Heart right ventricle (tissue), 16 donors: Measurements from ENCODE around the gene HPCAL1. TPM values are rescaled to one million over a fixed set of nuclear protein-coding genes. Genes with fewer than 3 reads are reported as not detected.
A peak's percentile ranks its signal among the peaks of the same experiment; 100 is the strongest.

Experiments
- ATAC-seq, 8 donors: fragments of 200-7000 bp; cut with Tn5 transposase; one replicate each; pipeline ENCODE4 v1.9.1; 2020; ENCODE audit warnings: mild to moderate bottlenecking in 8 of 8, moderate library complexity in 8 of 8, moderate number of reproducible peaks in 1 of 8
- DNase-seq, 2 donors: peaks; one replicate each; pipeline ENCODE4 v3.0.0-alpha.2; 2020
- H3K27ac ChIP-seq, 10 donors: fragments of 200-600 bp; sonication (generic) in 2 of 10; one replicate each; pipeline versions ENCODE4 v1.5.0 to v1.8.0; 2020 to 2022; ENCODE audit warnings: mild to moderate bottlenecking in 3 of 10
- H3K27me3 ChIP-seq, 7 donors: fragments of 200-600 bp; one replicate each; pipeline ENCODE4 v1.8.0; 2021 to 2022; ENCODE audit warnings: mild to moderate bottlenecking in 2 of 7
- H3K36me3 ChIP-seq, 9 donors: fragments of 200-600 bp; sonication (generic) in 1 of 9; one replicate each; pipeline versions ENCODE4 v1.5.0 to v1.8.0; 2020 to 2022; ENCODE audit warnings: mild to moderate bottlenecking in 2 of 9
- H3K4me1 ChIP-seq, 9 donors: fragments of 200-600 bp; sonication (generic) in 1 of 9; one replicate each; pipeline versions ENCODE4 v1.5.0 to v1.8.0; 2020 to 2022; ENCODE audit warnings: mild to moderate bottlenecking in 4 of 9
- H3K4me3 ChIP-seq, 10 donors: fragments of 200-600 bp; sonication (generic) in 2 of 10; one replicate each; pipeline versions ENCODE4 v1.5.0 to v1.8.0; 2020 to 2022; ENCODE audit warnings: mild to moderate bottlenecking in 7 of 10, moderate library complexity in 2 of 10
- H3K9me3 ChIP-seq, 11 donors: fragments of 200-600 bp in 10 of 11; sonication (generic) in 2 of 11; one replicate each; pipeline versions ENCODE4 v1.5.0 to v1.8.0; 2013 to 2022; ENCODE audit warnings: mild to moderate bottlenecking in 2 of 11, control low read depth in 1 of 11, moderate library complexity in 1 of 11
- WGBS, 2 donors: extraction: QIAGEN DNeasy Blood & Tissue Kit; methylation state at CpG; one replicate each; pipeline ENCODE4 v1.1.7; 2013; ENCODE audit warnings: inconsistent platforms in 1 of 2; 5-methylcytosine and 5-hydroxymethylcytosine counted together
- intact Hi-C, 10 donors: fragments of 100-400 bp; cut with DNase I; formaldehyde crosslinking; loops; one replicate each; pipeline versions ENCODE4 v1.11.1 to v1.14.2; 2022
- polyA plus RNA-seq, 2 donors: library from polyadenylated mRNA; stranded (reverse); fragments of 200-250 nt; gene quantifications; one replicate each; pipeline ENCODE4 v1.2.3, GENCODE V29; 2013
- total RNA-seq, 10 donors: library from RNA; stranded (reverse); fragmentation: NEBNext Ultra II Directional in 3 of 10; extraction: Animal tissue kit (Norgen Biotek cat#: 25700) in 3 of 10; gene quantifications; one replicate each; pipeline versions ENCODE4 v1.2.1 to v1.2.4, GENCODE V29; 2021 to 2023
- TF ChIP-seq, protein P1 (sequence below), 9 donors: fragments of 200-600 bp; sonication (generic) in 2 of 9; IDR thresholded peaks; one replicate each; pipeline versions ENCODE4 v1.5.0 to v1.8.0; 2021 to 2022; ENCODE audit warnings: antibody characterized with exemption in 9 of 9, mild to moderate bottlenecking in 5 of 9, moderate library complexity in 1 of 9
- donor health status: Arrhythmogenic right ventricular cardiomyopathy.
- donor health status: ischemic (EF 13 %, LVEDD 7.1; RV severe dilation, severe dysfunction).
- donor health status: healthy with polysubstance abuse.
- donor health status: DM: no; HTN: yes; CAD: no.
- donor health status: DM: no; HTN: no; CAD: no.
- donor health status: ischemic (EF 25% LVEDD 6.9; RV normal size, moderate dysfunction).
- donor health status: ischemic (EF 25% LVEDD 5.7; RV mildly dilated, moderate dysfunction).
- donor health status: healthy.
- donor health status: DM: yes; HTN: yes; CAD: no.
- donor health status: Ischemic cardiomyopathy.
- donor health status: ischemic (EF 35%, LVEDD 5.7; RV mildly dilated, moderate dysfunction).
- donor health status: nonischemic (EF 11% LVEDD 7.7; RV severe dilation, severe dysfunction).
- donor health status: DM: yes; HTN: yes; CAD: no.
- donor health status: PGD.
- donor health status: ischemic (EF 29% LVEDD 5.4; RV normal size, mild dysfunction).
- donor health status: nonischemic (EF 23%, LVEDD 6.1; RV moderate dilation, normal function).

The HPCAL1 gene
- total and polyA plus RNA-seq, 12 donors, result 15.8 to 49.2 (median 27.5) TPM

DNA sequence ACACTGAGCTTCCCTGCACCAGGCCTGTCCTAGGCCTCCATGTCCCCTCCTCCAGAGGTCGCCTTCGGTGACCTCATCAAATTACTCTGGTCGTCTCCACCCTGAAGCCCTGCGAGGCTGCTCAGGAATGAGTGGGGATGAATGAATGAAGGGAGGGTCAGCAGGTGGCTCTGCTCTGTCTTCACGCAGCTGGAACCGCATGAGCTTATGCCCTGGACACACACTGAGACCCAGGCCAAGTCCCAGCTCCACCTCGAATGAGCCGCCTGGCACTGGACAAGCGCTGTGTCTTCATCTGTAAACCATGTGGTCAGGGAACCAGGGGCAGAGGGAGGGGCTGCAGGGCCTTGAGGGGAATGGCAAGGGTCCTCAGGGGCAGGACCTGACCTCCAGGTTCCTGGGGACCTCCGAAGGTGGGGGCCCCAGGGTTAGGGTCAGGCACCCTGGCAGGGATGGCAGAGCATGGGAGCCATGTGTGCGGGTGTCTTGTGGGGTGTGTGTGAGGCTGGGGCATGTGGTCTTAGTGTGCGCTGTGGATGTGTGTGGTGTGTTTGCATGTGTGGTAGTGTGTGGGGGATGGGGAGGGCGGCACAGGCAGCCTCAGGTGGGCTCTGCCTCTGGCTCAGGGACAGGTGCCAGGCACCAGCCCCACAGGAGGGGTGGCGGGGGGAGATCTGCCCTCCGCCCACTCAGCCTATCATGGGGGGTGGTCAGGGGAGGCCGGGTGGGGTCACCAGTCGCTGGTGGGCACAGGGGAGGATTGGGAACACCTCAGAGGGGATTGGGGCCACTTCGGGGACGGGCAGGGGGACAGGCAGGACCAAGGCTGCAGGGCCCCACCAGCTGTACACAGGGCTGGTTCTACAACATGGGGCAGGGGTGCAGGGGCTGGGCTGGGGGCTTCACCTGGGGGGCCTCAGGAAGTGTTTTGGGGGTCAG lies 131.5 kb downstream of the HPCAL1 start:
- no peak overlapping the region for H3K27ac ChIP-seq
- WGBS, 2 donors, result 84 to 85% methylated on average over 18 to 19 of the region's 19 CpGs
- peaks cover 0 to 26% (median 10%) of the 10 kb centered on the region in 9 donors for H3K4me1 ChIP-seq
- intact Hi-C loops, result loop anchor here in 9 of 10 donors (1.0 to 10.0 kb wide), 10 partner anchors 231 to 629 kb away; partner anchors contain the start of gene RRM2 (in 1 of the 9)
- H3K4me3 ChIP-seq, result no peak overlapping the region
- DNase-seq, result no peak
- peaks cover 0 to 2% (median 0%) of the 10 kb centered on the region in 9 donors for H3K36me3 ChIP-seq
- peak in 2 of 8 donors; percentile 12 to 14 for ATAC-seq
- TF ChIP-seq, protein P1, sequence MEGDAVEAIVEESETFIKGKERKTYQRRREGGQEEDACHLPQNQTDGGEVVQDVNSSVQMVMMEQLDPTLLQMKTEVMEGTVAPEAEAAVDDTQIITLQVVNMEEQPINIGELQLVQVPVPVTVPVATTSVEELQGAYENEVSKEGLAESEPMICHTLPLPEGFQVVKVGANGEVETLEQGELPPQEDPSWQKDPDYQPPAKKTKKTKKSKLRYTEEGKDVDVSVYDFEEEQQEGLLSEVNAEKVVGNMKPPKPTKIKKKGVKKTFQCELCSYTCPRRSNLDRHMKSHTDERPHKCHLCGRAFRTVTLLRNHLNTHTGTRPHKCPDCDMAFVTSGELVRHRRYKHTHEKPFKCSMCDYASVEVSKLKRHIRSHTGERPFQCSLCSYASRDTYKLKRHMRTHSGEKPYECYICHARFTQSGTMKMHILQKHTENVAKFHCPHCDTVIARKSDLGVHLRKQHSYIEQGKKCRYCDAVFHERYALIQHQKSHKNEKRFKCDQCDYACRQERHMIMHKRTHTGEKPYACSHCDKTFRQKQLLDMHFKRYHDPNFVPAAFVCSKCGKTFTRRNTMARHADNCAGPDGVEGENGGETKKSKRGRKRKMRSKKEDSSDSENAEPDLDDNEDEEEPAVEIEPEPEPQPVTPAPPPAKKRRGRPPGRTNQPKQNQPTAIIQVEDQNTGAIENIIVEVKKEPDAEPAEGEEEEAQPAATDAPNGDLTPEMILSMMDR (IDR thresholded peaks at IDR 0.05), result no peak
- H3K9me3 ChIP-seq, result no peaks in the 10 kb centered on the region
- peaks cover 0 to 8% (median 0%) of the 10 kb centered on the region in 7 donors for H3K27me3 ChIP-seq

DNA sequence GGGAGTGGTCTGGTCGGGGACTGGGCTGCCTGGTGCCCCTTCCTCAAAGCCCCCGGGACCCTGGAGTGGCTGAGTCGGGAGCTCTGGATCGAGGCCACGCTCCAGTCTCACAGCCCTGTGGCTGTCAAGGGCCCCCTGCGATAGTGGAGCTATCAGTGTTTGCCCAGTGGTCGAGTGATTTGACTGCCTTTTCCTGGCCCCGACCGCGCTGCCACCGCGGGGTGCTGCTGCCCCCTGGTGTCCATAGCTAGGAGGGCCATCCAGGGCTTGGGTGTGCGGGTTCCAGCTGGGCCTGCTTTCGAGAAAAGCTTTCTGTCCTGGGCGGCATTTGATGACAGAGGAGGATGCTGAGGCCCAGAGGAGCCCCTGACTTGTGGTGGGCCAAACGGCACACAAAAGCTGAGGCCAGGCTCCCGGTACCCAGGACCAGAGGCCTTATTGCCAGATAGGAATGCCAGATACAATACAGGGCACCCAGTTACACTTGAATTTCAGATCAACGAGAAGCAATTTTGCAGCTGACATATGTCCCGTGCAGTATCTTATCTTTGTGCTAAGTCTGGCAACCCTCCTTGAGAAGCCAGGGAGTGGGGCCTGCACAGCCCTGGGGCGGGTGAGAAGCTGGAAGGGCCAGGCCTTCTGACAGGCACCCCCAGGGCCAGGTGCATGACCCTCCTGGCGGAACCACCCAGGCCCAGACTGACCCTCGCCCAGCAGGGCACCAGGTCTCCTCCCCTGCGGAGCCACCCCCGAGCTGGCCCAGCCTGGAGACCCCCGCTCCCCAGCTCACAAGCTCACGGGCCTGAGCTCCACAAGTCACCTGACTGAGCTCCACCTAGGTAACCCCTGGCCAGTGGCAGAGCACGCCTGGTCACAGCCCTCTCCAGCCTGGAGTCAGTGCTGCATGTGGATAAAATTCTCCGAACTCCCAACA lies 132.4 kb downstream of the HPCAL1 start:
- 36% methylated on average over 26 to 28 of the region's 28 CpGs for WGBS, 2 donors
- Histone ChIP-seq H3K36me3 (peaks cover 0 to 12% (median 5%) of the 10 kb centered on the region in 9 donors), H3K27me3 (peaks cover 0 to 8% (median 0%) of the 10 kb centered on the region in 7 donors), H3K4me3 (no peak overlapping the region), H3K9me3 (no peaks in the 10 kb centered on the region), H3K27ac (no peak overlapping the region), H3K4me1 (peaks cover 0 to 26% (median 10%) of the 10 kb centered on the region in 9 donors)
- peak; percentile 62 to 78 for DNase-seq
- TF ChIP-seq, protein P1 (IDR thresholded peaks at IDR 0.05), result peak; percentile 92 to 99 (median 97)
- intact Hi-C loops, result loop anchor here (1.0 to 10.0 kb wide), 14 partner anchors 230 to 630 kb away; partner anchors contain the start of gene RRM2 (in 2 of the 10)
- peak; percentile 74 to 93 (median 86) for ATAC-seq

DNA sequence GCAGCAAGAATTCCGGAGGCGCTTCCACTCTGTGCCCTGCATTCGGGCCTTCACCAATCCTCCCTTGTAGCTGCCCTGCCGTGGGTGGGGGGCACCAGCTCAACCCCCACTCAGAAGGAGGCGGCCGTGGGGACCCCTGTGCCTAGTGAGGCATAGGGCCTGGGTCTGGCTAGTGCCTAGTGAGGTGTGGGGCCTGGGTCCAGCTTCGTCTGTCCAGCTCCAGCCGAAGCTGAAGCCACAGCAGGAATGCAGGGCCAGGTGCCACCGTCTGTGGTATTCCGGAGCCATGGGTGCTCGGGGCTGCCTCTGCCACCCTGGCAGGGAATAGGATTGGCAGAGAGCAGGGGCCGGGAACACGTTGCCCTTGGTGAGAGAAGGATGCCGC lies 133.1 kb downstream of the HPCAL1 start:
- TF ChIP-seq, protein P1 (IDR thresholded peaks at IDR 0.05), result no peak
- intact Hi-C loops, result loop anchor here in 9 of 10 donors (1.0 to 10.0 kb wide), 13 partner anchors 229 to 631 kb away; partner anchors contain the start of gene RRM2 (in 2 of the 9)
- Histone ChIP-seq H3K27me3 (peaks cover 0 to 8% (median 0%) of the 10 kb centered on the region in 7 donors), H3K9me3 (no peaks in the 10 kb centered on the region), H3K36me3 (peaks cover 0 to 18% (median 12%) of the 10 kb centered on the region in 9 donors), H3K4me3 (no peak overlapping the region), H3K27ac (no peak overlapping the region), H3K4me1 (peaks cover 0 to 26% (median 10%) of the 10 kb centered on the region in 9 donors)
- DNase-seq (no peak), ATAC-seq (peak in 2 of 8 donors; percentile 6 to 26)
- 85 to 90% methylated on average over 14 of the region's 14 CpGs for WGBS, 2 donors
